GM21423 (cell line): ENCODE data around the gene CYFIP2.

Experiments used
- ATAC-seq: cut with Tn5 transposase; IDR thresholded peaks from one replicate; pipeline ENCODE4 v1.9.1; 2021; ENCODE audit warnings: mild to moderate bottlenecking, moderate library complexity; ENCODE audit not compliant: unreplicated experiment

Gene CYFIP2

GRCh38 chr5:157253547-157253946, 12.4 kb upstream of the CYFIP2 start:
- peak; percentile 47 for ATAC-seq

DNA sequence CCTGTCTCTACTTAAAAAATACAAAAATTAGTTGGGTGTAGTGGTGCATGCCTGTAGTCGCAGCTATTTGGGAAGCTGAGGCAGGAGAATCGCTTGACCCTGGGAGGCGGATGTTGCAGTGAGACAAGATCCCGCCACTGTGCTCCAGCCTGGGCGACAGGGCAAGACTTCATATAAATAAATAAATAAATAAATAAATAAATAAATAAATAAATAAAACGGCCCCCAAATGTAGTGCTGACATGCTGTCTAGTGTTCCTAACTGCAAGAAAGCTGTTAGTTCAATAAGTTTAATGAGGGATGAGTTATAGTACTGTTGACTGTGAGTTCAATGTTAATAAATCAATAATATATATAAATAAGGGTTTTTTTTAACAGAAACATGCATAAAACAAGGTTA, 7.5 kb upstream of the CYFIP2 start:
- ATAC-seq = no peak

- no peak for ATAC-seq
These were observed 6.2 kb upstream of the CYFIP2 start for GRCh38 chr5:157259699-157260098.

GRCh38 chr5:157263496-157264090, 2.3 kb upstream of the CYFIP2 start:
- no peak for ATAC-seq

GRCh38 chr5:157266286-157267007, 524 bp downstream of the CYFIP2 start:
- peak; percentile 39 for ATAC-seq

DNA sequence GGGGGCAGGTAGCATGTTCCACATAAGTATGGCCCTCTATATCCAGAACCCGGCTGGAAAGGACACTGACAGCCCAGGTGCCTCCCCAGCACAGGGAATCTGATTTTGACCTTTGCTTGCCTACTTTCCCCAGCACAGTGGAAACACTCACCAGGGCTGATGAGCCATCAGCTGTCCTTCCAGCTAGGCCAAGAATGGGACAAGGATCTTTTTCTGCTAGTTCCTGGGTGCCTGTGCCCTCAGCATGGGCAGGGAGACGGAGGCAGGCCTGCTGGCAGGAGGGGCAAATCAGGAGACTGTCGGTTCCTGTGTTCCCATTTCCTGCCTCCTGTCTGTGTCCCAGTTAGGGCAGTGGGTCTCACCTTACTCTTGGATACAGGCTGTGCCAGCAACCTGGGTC, 1.1 kb downstream of the CYFIP2 start:
- no peak for ATAC-seq

- ATAC-seq = no peak
These were observed 2.0 kb downstream of the CYFIP2 start for GRCh38 chr5:157267761-157268480.

- no peak for ATAC-seq
These were observed 3.3 kb downstream of the CYFIP2 start for GRCh38 chr5:157269165-157269671.

GRCh38 chr5:157269761-157270272, 3.9 kb downstream of the CYFIP2 start:
- ATAC-seq = no peak

DNA sequence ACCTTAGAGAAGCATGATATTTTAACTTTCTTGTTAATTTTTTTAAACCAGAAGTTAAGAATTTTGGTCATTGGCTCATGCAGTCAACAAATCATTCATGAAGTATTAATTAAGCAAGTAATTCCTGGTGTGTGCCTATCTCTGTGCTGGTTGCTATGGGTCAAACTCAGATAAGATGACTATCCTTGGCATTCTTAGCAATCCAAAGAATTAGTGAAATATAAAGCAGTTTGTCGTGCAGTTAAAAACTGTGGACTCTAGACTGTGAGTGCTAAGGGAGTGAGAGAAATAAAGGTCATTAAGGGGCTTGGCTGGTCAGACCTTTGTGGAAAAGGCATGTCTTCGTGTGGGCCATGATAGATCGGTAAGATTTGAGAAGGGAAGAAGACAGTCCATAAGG, 4.8 kb downstream of the CYFIP2 start:
- no peak for ATAC-seq

GRCh38 chr5:157271740-157272271, 5.9 kb downstream of the CYFIP2 start:
- ATAC-seq = peak; percentile 84

DNA sequence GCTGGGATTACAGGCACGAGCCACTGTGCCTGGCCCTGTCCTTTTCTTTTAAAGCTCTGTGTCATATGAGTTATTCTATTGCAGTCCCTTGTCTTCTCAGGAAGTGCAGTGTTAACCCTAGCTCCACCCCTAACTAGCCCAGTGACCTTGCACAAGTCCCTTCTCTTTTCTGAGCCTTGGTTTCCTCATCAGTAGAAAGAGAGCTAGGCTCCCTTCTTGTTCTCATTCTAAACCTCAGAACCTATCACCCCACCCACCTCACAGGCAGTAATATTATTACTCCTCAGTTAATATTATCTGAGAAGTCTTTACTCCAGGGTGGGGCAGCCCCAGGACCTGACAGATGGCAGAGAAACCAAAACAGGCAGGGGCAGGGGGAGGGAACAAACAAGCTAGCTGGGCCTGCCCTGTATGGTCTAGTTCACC, 7.2 kb downstream of the CYFIP2 start:
- ATAC-seq = peak; percentile 46

- ATAC-seq = no peak
These were observed 9.5 kb downstream of the CYFIP2 start for GRCh38 chr5:157275403-157275802.

GRCh38 chr5:157278319-157279037, 12.6 kb downstream of the CYFIP2 start:
- ATAC-seq = no peak

DNA sequence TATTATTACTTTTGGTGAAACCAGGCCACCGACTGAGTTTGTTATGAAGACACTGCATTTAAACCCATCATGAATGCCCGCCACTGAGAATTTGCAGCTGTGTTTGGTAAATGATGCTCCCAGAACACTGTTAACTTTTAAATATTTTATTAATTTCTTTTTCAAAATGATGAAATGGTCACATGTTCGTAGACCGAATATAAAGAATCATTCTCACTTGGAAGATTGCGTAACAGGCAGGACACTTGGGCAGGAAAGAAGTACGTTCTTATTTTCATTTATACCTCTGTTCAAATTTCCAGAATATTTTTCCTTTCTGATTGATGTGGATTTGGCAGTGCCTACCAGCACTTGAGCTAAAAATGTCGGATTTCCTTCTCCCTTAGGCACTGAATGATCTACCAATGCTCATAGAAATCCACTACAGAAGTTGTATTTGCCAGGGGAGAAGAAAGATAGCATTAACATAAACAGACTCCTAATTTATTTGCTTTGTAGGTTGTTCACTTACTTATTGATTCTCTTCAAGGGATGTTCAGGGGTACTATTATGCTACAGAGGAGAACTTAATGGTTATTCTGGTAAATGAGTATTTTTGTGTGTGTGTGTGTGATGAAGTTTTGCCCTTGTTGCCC, 13.8 kb downstream of the CYFIP2 start:
- no peak for ATAC-seq

DNA sequence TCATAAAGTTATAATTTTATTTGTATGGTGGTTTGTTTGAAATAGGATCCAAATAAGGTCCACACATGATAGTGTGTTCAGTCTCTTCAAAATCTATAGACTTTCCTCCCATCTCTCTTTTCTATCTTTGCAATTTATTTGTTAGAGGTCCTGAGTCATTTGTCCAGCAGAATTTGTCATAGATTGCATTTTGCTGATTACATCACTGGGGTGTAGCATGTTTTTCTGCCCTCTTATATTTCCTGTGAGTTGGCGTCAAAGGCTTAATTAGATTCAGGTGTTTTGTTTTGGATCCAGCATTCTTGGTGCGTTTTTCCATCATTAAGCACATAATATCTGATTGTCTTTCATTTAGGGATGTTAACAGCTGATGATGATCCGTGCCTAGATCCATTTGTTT, 15.0 kb downstream of the CYFIP2 start:
- no peak for ATAC-seq

- ATAC-seq = no peak
These were observed 16.2 kb downstream of the CYFIP2 start for GRCh38 chr5:157282150-157282549.

DNA sequence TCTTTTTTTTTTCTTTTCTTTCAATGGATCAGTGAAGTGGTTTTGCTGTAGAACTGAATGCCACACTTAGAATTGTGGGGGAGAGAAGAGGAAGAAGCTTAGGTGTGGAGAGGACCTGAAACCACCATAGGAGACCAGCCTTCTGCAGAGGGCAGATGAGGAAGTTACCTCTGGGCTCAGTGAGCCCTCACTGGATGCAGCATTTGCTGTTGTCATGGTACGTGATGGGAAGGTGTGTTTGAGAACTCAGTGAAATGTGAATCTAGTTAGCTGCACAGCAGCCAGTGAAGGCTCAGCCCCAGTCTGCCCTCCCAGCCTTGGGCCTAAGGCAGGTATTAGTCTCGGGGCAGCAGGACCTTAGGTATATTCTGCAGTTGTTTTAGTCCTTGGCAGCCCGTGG, 17.5 kb downstream of the CYFIP2 start:
- peak; percentile 100 for ATAC-seq

GRCh38 chr5:157284458-157285212, 18.7 kb downstream of the CYFIP2 start:
- ATAC-seq = no peak
